Upper lobe of right lung (tissue), 1 donor: ENCODE measurements around the gene SETD1B. TPM values are rescaled to one million over a fixed set of nuclear protein-coding genes. Genes with fewer than 3 reads are reported as not detected.

Experiments used
- ATAC-seq: fragments of 200-7000 bp; cut with Tn5 transposase; one replicate; pipeline ENCODE4 v1.9.1; 2020; ENCODE audit warnings: mild to moderate bottlenecking, moderate library complexity
- DNase-seq: peaks from one replicate; pipeline ENCODE4 v3.0.0-alpha.2; 2020
- H3K27ac ChIP-seq: fragments of 200-600 bp; one replicate; pipeline ENCODE4 v1.8.0; 2022
- H3K27me3 ChIP-seq: fragments of 200-600 bp; one replicate; pipeline ENCODE4 v1.8.0; 2022; ENCODE audit warnings: mild to moderate bottlenecking
- H3K36me3 ChIP-seq: fragments of 200-600 bp; one replicate; pipeline ENCODE4 v1.8.0; 2022
- H3K4me1 ChIP-seq: fragments of 200-600 bp; one replicate; pipeline ENCODE4 v1.8.0; 2022
- H3K4me3 ChIP-seq: fragments of 200-600 bp; one replicate; pipeline ENCODE4 v1.8.0; 2022; ENCODE audit warnings: mild to moderate bottlenecking
- H3K9me3 ChIP-seq: fragments of 200-600 bp; one replicate; pipeline ENCODE4 v1.8.0; 2022
- intact Hi-C: fragments of 100-400 bp; cut with DNase I; formaldehyde crosslinking; loops from one replicate; pipeline ENCODE4 v1.11.0; 2022
- total RNA-seq: library from RNA; stranded (reverse); fragmentation: NEBNext Ultra II Directional; extraction: Animal tissue kit (Norgen Biotek cat#: 25700); gene quantifications from one replicate; pipeline ENCODE4 v1.2.1, GENCODE V29; 2021
- TF ChIP-seq, protein P1 (sequence below): fragments of 200-600 bp; IDR thresholded peaks from one replicate; pipeline ENCODE4 v1.8.0; 2022; ENCODE audit warnings: antibody characterized with exemption
- donor health status: DM: no; HTN: yes; CAD: no; lungs with severe emphysema.

The SETD1B gene
- total RNA-seq, 1 donor from 2014 or later: 18.4 TPM

DNA sequence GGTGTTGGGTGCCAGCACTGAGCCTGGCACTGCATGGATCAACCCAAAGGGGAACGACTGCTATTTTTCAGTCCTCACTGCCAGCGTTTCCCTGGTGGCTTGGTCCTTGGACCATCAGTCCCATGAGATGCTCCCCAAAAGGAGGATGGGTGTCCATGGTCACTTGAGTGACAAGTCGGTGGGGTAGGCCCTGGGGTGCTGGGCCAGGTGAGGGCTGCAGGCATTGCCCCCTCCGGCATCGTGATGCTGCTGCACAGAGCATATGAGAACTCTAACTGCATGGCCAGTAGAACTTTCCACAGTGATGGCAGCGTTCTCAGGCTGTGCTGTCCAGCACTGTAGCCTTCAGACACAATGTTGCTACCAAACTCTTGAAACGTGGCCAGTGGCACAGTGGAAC lies 16.2 kb downstream of the SETD1B start:
- DNase-seq (no peak), ATAC-seq (no peak)
- TF ChIP-seq, protein P1, sequence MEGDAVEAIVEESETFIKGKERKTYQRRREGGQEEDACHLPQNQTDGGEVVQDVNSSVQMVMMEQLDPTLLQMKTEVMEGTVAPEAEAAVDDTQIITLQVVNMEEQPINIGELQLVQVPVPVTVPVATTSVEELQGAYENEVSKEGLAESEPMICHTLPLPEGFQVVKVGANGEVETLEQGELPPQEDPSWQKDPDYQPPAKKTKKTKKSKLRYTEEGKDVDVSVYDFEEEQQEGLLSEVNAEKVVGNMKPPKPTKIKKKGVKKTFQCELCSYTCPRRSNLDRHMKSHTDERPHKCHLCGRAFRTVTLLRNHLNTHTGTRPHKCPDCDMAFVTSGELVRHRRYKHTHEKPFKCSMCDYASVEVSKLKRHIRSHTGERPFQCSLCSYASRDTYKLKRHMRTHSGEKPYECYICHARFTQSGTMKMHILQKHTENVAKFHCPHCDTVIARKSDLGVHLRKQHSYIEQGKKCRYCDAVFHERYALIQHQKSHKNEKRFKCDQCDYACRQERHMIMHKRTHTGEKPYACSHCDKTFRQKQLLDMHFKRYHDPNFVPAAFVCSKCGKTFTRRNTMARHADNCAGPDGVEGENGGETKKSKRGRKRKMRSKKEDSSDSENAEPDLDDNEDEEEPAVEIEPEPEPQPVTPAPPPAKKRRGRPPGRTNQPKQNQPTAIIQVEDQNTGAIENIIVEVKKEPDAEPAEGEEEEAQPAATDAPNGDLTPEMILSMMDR: no peak
- H3K27me3 ChIP-seq: no peaks in the 10 kb centered on the region
- peaks cover under 1% of the 10 kb centered on the region for H3K4me1 ChIP-seq
- no peak overlapping the region for H3K4me3 ChIP-seq
- intact Hi-C loops: no loop called here
- H3K36me3 ChIP-seq: peaks cover 97% of the 10 kb centered on the region
- H3K9me3 ChIP-seq: no peaks in the 10 kb centered on the region
- no peak overlapping the region for H3K27ac ChIP-seq

DNA sequence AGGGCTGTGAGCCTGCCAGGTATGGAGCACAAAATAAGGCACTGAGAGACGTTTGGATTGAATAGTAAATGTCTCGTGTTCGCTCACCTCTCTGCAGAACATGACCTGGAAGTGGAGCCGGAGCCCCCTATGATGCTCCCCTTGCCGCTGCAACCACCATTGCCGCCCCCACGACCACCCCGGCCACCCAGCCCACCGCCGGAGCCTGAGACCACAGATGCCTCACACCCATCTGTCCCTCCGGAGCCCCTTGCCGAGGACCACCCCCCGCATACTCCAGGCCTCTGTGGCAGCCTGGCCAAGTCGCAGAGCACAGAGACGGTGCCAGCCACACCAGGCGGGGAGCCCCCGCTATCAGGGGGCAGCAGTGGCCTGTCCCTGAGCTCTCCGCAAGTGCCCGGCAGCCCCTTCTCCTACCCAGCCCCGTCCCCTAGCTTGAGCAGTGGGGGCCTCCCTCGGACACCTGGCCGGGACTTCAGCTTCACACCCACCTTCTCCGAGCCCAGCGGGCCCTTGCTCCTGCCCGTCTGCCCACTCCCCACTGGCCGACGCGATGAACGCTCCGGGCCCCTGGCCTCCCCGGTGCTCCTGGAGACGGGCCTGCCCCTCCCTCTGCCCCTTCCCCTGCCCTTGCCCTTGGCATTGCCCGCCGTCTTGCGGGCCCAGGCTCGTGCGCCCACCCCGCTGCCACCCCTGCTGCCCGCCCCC lies 18.7 kb downstream of the SETD1B start:
- Histone ChIP-seq H3K27ac (no peak overlapping the region), H3K9me3 (no peaks in the 10 kb centered on the region), H3K4me1 (peaks cover 3% of the 10 kb centered on the region), H3K36me3 (peaks cover 91% of the 10 kb centered on the region), H3K27me3 (no peaks in the 10 kb centered on the region), H3K4me3 (no peak overlapping the region)
- TF ChIP-seq, protein P1: no peak
- DNase-seq (no peak), ATAC-seq (no peak)
- intact Hi-C loops: no loop called here

DNA sequence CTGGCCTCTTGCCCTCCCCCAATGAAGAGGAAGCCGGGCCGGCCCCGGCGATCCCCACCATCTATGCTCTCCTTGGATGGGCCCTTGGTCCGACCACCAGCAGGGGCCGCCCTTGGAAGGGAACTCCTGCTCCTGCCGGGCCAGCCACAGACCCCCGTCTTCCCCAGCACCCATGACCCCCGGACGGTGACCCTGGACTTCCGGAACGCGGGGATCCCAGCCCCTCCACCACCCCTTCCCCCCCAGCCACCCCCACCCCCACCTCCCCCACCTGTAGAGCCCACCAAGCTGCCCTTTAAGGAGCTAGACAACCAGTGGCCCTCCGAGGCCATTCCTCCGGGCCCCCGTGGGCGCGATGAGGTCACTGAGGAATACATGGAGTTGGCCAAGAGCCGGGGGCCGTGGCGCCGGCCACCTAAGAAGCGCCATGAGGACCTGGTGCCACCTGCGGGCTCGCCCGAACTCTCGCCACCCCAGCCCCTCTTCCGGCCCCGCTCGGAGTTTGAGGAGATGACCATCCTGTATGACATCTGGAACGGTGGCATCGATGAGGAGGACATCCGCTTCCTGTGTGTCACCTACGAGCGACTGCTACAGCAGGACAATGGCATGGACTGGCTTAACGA lies 19.4 kb downstream of the SETD1B start:
- ATAC-seq (no peak), DNase-seq (no peak)
- intact Hi-C loops: no loop called here
- Histone ChIP-seq H3K4me3 (no peak overlapping the region), H3K27me3 (no peaks in the 10 kb centered on the region), H3K36me3 (peaks cover 91% of the 10 kb centered on the region), H3K27ac (no peak overlapping the region), H3K9me3 (no peaks in the 10 kb centered on the region), H3K4me1 (peaks cover 3% of the 10 kb centered on the region)
- TF ChIP-seq, protein P1: no peak

DNA sequence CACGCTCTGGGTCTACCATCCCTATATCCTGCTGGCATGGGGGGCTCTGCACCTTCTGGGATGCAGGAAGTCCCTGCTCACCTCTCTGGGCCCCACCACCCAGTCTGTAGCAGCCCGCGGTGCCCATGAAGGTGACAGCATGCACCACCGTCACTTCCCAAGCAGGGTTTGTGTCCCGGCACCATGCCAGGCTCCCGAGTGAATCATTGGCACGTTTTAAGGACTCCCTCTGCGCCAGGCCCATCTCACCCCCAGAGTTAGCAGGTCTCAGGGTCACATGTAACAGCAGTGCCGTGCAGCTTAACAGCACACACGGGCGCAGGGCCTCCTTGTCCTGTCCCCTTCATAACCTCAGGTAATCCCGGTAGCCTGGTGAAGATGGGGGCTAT lies 19.9 kb downstream of the SETD1B start:
- H3K27ac ChIP-seq: no peak overlapping the region
- H3K4me1 ChIP-seq: peaks cover 3% of the 10 kb centered on the region
- ATAC-seq (no peak), DNase-seq (no peak)
- TF ChIP-seq, protein P1: no peak
- H3K9me3 ChIP-seq: no peaks in the 10 kb centered on the region
- H3K27me3 ChIP-seq: no peaks in the 10 kb centered on the region
- peaks cover 91% of the 10 kb centered on the region for H3K36me3 ChIP-seq
- intact Hi-C loops: no loop called here
- H3K4me3 ChIP-seq: no peak overlapping the region

DNA sequence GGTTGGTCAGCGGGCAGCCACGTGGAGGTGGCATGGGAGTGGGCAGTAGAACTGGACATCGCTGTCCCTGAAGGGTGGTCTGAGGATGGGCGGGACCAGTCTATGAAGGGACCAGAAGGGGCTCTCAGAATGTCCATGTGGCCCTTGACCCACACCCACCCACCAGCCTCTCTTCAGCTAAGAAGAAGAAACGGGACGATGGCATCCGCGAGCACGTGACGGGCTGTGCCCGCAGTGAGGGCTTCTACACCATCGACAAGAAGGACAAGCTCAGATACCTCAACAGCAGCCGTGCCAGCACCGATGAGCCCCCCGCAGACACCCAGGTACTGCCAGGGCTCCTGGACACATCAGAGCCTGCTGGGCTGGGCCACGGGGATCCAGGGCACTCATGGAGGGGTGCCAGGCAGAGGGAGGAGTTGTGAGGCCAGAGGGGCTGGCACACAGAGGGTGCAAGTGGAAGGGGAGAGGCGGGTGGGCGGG lies 21.3 kb downstream of the SETD1B start:
- H3K27me3 ChIP-seq: no peaks in the 10 kb centered on the region
- peaks cover 91% of the 10 kb centered on the region for H3K36me3 ChIP-seq
- H3K27ac ChIP-seq: no peak overlapping the region
- peak; percentile 31 for ATAC-seq
- H3K9me3 ChIP-seq: no peaks in the 10 kb centered on the region
- H3K4me3 ChIP-seq: no peak overlapping the region
- DNase-seq: no peak
- intact Hi-C loops: no loop called here
- H3K4me1 ChIP-seq: peaks cover 3% of the 10 kb centered on the region
- TF ChIP-seq, protein P1: no peak
